Smooth muscle cell of the brain vasculature (primary cell): Measurements from ENCODE around the gene LY6G5C.

ENCODE experiments used
- DNase-seq: peaks from one replicate; pipeline ENCODE4 v3.0.0-alpha.2; 2012; ENCODE audit warnings: low read depth, low spot score

The LY6G5C gene

GRCh38 chr6:31642798-31643570 lies 37.9 kb downstream of the LY6G5C start:
- DNase-seq: no peak

- DNase-seq: no peak
Observed at GRCh38 chr6:31641370-31641769, 39.5 kb downstream of the LY6G5C start.

GRCh38 chr6:31640612-31641011 lies 40.3 kb downstream of the LY6G5C start:
- DNase-seq: no peak

- no peak for DNase-seq
Observed at GRCh38 chr6:31639449-31639861, 41.4 kb downstream of the LY6G5C start.

GRCh38 chr6:31639043-31639442 lies 41.8 kb downstream of the LY6G5C start:
- DNase-seq: no peak

- no peak for DNase-seq
Observed at GRCh38 chr6:31636698-31637596, 43.9 kb downstream of the LY6G5C start.

GRCh38 chr6:31634969-31635575 lies 45.8 kb downstream of the LY6G5C start:
- no peak for DNase-seq

GRCh38 chr6:31634131-31634530 lies 46.7 kb downstream of the LY6G5C start:
- no peak for DNase-seq

GRCh38 chr6:31633447-31633846 lies 47.4 kb downstream of the LY6G5C start:
- DNase-seq: no peak

GRCh38 chr6:31632279-31632946 lies 48.5 kb downstream of the LY6G5C start:
- no peak for DNase-seq

GRCh38 chr6:31631681-31632278 lies 49.1 kb downstream of the LY6G5C start:
- DNase-seq: no peak

- no peak for DNase-seq
Observed at GRCh38 chr6:31631209-31631608, 49.7 kb downstream of the LY6G5C start.

GRCh38 chr6:31630177-31630934 lies 50.5 kb downstream of the LY6G5C start:
- no peak for DNase-seq

- DNase-seq: no peak
Observed at GRCh38 chr6:31629014-31629413, 51.9 kb downstream of the LY6G5C start.

- no peak for DNase-seq
Observed at GRCh38 chr6:31627690-31628287, 53.1 kb downstream of the LY6G5C start.

- no peak for DNase-seq
Observed at GRCh38 chr6:31626952-31627351, 53.9 kb downstream of the LY6G5C start.
